Measurements from ENCODE around the gene ISM2.
"Not testable (repeated sequence)": the region's sequence is repeated elsewhere in the genome, so short reads cannot be mapped to it uniquely, and the experiment has no call there.

The ISM2 gene

GRCh38 chr14:77541905-77542304 lies 43.3 kb upstream of the ISM2 start:
- TF ChIP-seq, protein P1, sequence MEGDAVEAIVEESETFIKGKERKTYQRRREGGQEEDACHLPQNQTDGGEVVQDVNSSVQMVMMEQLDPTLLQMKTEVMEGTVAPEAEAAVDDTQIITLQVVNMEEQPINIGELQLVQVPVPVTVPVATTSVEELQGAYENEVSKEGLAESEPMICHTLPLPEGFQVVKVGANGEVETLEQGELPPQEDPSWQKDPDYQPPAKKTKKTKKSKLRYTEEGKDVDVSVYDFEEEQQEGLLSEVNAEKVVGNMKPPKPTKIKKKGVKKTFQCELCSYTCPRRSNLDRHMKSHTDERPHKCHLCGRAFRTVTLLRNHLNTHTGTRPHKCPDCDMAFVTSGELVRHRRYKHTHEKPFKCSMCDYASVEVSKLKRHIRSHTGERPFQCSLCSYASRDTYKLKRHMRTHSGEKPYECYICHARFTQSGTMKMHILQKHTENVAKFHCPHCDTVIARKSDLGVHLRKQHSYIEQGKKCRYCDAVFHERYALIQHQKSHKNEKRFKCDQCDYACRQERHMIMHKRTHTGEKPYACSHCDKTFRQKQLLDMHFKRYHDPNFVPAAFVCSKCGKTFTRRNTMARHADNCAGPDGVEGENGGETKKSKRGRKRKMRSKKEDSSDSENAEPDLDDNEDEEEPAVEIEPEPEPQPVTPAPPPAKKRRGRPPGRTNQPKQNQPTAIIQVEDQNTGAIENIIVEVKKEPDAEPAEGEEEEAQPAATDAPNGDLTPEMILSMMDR (conservative IDR thresholded peaks at IDR 0.05; ENCODE audit: low read depth, low read length), result no peak
- no peak for DNase-seq (ENCODE audit: low read depth)
- no peak overlapping the region for H3K4me3 ChIP-seq (ENCODE audit: low read length)

DNA sequence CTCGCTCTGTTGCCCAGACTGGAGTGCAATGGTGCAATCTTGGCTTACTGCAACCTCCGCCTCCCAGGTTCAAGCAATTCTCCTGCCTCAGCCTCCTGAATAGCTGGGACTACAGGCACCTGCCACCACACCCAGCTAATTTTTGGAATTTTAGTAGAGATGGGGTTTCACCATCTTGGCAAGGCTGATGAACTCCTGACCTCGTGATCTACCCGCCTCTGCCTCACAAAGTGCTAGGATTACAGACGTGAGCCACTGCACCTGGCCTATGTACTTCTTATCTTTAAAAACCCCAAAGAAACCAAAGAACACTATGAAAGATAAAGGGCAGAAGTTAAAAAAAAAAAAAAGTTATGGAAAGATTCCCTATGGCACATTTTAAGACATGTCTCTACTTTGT lies 38.3 kb upstream of the ISM2 start:
- DNase-seq (ENCODE audit: low read depth); H3K4me3 ChIP-seq (ENCODE audit: low read length): not testable (repeated sequence)

- no peak overlapping the region for H3K4me3 ChIP-seq (ENCODE audit: low read length)
- TF ChIP-seq, protein P1 (conservative IDR thresholded peaks at IDR 0.05; ENCODE audit: low read depth, low read length), result no peak
- DNase-seq (ENCODE audit: low read depth), result no peak
These were observed 32.5 kb upstream of the ISM2 start for GRCh38 chr14:77531071-77531470.

GRCh38 chr14:77529963-77530362 lies 31.3 kb upstream of the ISM2 start:
- no peak for DNase-seq (ENCODE audit: low read depth)
- no peak overlapping the region for H3K4me3 ChIP-seq (ENCODE audit: low read length)
- TF ChIP-seq, protein P1 (conservative IDR thresholded peaks at IDR 0.05; ENCODE audit: low read depth, low read length), result no peak

- no peak overlapping the region for H3K4me3 ChIP-seq (ENCODE audit: low read length)
- TF ChIP-seq, protein P1 (conservative IDR thresholded peaks at IDR 0.05; ENCODE audit: low read depth, low read length), result no peak
- no peak for DNase-seq (ENCODE audit: low read depth)
These were observed 30.6 kb upstream of the ISM2 start for GRCh38 chr14:77529213-77529612.

DNA sequence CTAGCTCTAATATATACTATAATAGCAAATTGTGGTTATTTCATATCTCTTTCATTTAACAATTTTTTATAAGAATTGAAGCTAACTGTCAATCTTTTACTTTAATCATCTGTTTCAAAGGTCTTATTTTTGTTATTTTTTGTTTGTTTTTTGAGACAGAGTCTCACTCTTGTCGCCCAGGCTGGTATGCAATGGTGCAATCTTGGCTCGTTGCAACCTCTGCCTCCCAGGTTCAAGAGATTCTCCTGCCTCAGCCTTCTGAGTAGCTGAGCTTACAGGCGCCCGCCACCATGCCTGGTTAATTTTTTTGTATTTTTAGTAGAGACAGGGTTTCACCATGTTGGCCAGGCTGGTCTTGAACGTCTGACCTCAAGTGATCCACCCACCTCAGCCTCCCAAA lies 30.1 kb upstream of the ISM2 start:
- H3K4me3 ChIP-seq (ENCODE audit: low read length); DNase-seq (ENCODE audit: low read depth): not testable (repeated sequence)

DNA sequence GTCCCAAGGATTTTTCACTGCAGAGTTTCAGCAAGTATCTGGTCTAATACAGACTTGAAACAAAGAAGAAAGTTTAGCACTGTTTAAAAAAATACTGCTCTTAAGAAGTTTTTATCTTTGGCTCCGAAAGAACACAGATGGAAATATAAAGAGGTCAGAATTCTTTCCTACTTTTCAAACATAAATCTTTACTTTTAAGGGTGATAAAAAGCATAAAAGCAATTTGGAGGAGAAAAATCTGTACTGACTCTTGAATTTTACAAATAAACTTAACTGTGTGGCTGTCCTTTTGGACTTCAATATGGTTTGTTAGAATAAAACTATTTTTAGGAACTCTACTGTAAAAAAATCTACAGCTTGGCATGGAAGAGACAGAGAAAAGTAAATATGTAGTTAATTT lies 27.6 kb upstream of the ISM2 start:
- DNase-seq (ENCODE audit: low read depth), result no peak
- H3K4me3 ChIP-seq (ENCODE audit: low read length), result no peak overlapping the region
- TF ChIP-seq, protein P1 (conservative IDR thresholded peaks at IDR 0.05; ENCODE audit: low read depth, low read length), result no peak

DNA sequence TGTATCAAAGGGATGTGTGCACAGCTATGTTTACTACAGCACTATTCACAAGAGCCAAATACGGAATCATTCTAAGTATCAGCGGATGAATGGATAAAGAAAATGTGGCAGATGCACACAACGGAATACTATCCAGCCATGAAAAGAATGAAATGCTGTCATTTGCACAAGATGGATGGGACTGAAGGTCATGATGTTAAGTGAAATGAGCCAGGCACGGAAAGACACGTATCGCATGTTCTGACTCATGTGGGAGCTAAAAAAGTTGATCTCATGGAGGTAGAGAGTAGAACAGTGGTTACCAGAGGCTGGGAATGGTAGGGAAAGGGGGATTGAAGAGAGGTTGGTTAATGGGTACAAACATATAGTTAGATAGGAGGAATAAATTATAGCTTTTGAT lies 25.9 kb upstream of the ISM2 start:
- no peak for DNase-seq (ENCODE audit: low read depth)
- H3K4me3 ChIP-seq (ENCODE audit: low read length), result no peak overlapping the region
- TF ChIP-seq, protein P1 (conservative IDR thresholded peaks at IDR 0.05; ENCODE audit: low read depth, low read length), result no peak

Measured in retinal pigment epithelial cell (primary cell).